HEK293 (cell line): ENCODE measurements around the gene PHLDB1.

Experiments used
- CTCF ChIA-PET: fragments of 350-600 bp; formaldehyde crosslinking; extraction: SDS; loops from one replicate; lab custom pipeline; 2021; ENCODE audit warnings: antibody characterized with exemption; lab: Yijun Ruan, JAX
- POLR2A ChIA-PET: fragments of 300-600 bp; formaldehyde crosslinking; extraction: SDS; loops from one replicate; lab custom pipeline; 2020; ENCODE audit warnings: antibody characterized with exemption, inconsistent platforms; lab: Yijun Ruan, JAX
- H3K27ac ChIP-seq: fragments of 200-500 bp; sonication (Bioruptor generic); 2 replicates; pipeline ENCODE4 v1.5.1; 2014; ENCODE audit warnings: low read depth, low read length, control low read depth, inconsistent platforms; ENCODE audit errors: extremely low read depth
- H3K36me3 ChIP-seq, 2 experiments: fragments of 200-500 bp in 1 of 2; sonication (Bioruptor generic) in 1 of 2; 1 replicate in 1 of 2; 2 replicates in 1 of 2; pipeline ENCODE4 v1.5.1; 2014 to 2017; ENCODE audit warnings: inconsistent platforms in 2 of 2, low read length in 2 of 2; ENCODE audit not compliant: control insufficient read depth in 2 of 2, insufficient read depth in 1 of 2
- H3K4me1 ChIP-seq: fragments of 200-500 bp; sonication (Bioruptor generic); 2 replicates; pipeline ENCODE4 v1.5.1; 2014; ENCODE audit warnings: mild to moderate bottlenecking, low read length, inconsistent platforms; ENCODE audit not compliant: control insufficient read depth, insufficient read depth
- H3K4me3 ChIP-seq: 2 replicates; pipeline ENCODE4 v1.5.1; 2011; ENCODE audit warnings: low read depth, mild to moderate bottlenecking, control low read depth, low read length, moderate library complexity
- H3K9me3 ChIP-seq: fragments of 200-500 bp; sonication (Bioruptor generic); 2 replicates; pipeline ENCODE4 v1.5.1; 2014; ENCODE audit warnings: low read depth, low read length, inconsistent platforms; ENCODE audit not compliant: control insufficient read depth, insufficient read depth
- ATF2 ChIP-seq: fragments of 450-650 bp; formaldehyde crosslinking; IDR thresholded peaks from 2 replicates; pipeline ENCODE4 v1.5.1; 2016; ENCODE audit warnings: missing biosample characterization, missing genetic modification characterization, low read depth
- HOXA7 ChIP-seq: sonication (generic); formaldehyde crosslinking; IDR thresholded peaks from 2 replicates; pipeline ENCODE4 v1.8.1; 2022; ENCODE audit warnings: missing genetic modification reagents, borderline replicate concordance
- MYNN ChIP-seq: fragments of 450-650 bp; formaldehyde crosslinking; IDR thresholded peaks from 2 replicates; pipeline ENCODE4 v1.5.1; 2016; ENCODE audit warnings: missing biosample characterization, missing genetic modification characterization, borderline replicate concordance
- PBX3 ChIP-seq: sonication (generic); formaldehyde crosslinking; IDR thresholded peaks from 2 replicates; pipeline ENCODE4 v1.8.1; 2022; ENCODE audit warnings: mild to moderate bottlenecking, moderate library complexity, missing genetic modification reagents
- PRDM1 ChIP-seq: fragments of 450-650 bp; formaldehyde crosslinking; IDR thresholded peaks from 2 replicates; pipeline ENCODE4; 2016; ENCODE audit warnings: missing biosample characterization, missing genetic modification characterization
- ZBTB1 ChIP-seq: fragments of 450-650 bp; formaldehyde crosslinking; IDR thresholded peaks from 2 replicates; pipeline ENCODE4 v1.5.1; 2016; ENCODE audit warnings: missing biosample characterization, missing genetic modification characterization
- ZBTB8A ChIP-seq: fragments of 450-650 bp; formaldehyde crosslinking; IDR thresholded peaks from 2 replicates; pipeline ENCODE4 v1.5.1; 2016; ENCODE audit warnings: missing biosample characterization, missing genetic modification characterization
- ZFP3 ChIP-seq: fragments of 450-650 bp; formaldehyde crosslinking; IDR thresholded peaks from 2 replicates; pipeline ENCODE4 v1.5.1; 2016; ENCODE audit warnings: low read depth, missing biosample characterization, missing genetic modification characterization
- ZNF302 ChIP-seq: fragments of 450-650 bp; formaldehyde crosslinking; IDR thresholded peaks from 2 replicates; pipeline ENCODE4 v1.5.1; 2016; ENCODE audit warnings: missing biosample characterization, missing genetic modification characterization, low read depth
- ZNF335 ChIP-seq: fragments of 450-650 bp; formaldehyde crosslinking; conservative IDR thresholded peaks from 2 replicates; pipeline ENCODE4 v1.5.1; 2016; ENCODE audit warnings: missing biosample characterization, missing genetic modification characterization
- ZNF423 ChIP-seq: fragments of 450-650 bp; formaldehyde crosslinking; IDR thresholded peaks from 2 replicates; pipeline ENCODE4 v1.5.1; 2016; ENCODE audit warnings: missing biosample characterization, missing genetic modification characterization
- ZNF426 ChIP-seq: fragments of 450-650 bp; formaldehyde crosslinking; IDR thresholded peaks from 2 replicates; pipeline ENCODE4 v1.5.1; 2017; ENCODE audit warnings: missing biosample characterization, missing genetic modification characterization, mild to moderate bottlenecking, inconsistent platforms, moderate library complexity
- ZNF501 ChIP-seq: fragments of 450-650 bp; formaldehyde crosslinking; IDR thresholded peaks from 2 replicates; pipeline ENCODE4 v1.5.1; 2016; ENCODE audit warnings: missing biosample characterization, missing genetic modification characterization
- ZNF518A ChIP-seq: fragments of 450-650 bp; formaldehyde crosslinking; conservative IDR thresholded peaks from 2 replicates; pipeline ENCODE4 v1.5.1; 2016; ENCODE audit warnings: low read depth, missing biosample characterization, missing genetic modification characterization
- ZNF549 ChIP-seq: fragments of 450-650 bp; IDR thresholded peaks from 2 replicates; pipeline ENCODE4 v1.5.1; 2018; ENCODE audit warnings: missing biosample characterization, missing genetic modification characterization, mild to moderate bottlenecking, inconsistent platforms, moderate library complexity
- ZNF596 ChIP-seq: fragments of 450-650 bp; IDR thresholded peaks from 2 replicates; pipeline ENCODE4 v1.5.0; 2018; ENCODE audit warnings: missing biosample characterization, mild to moderate bottlenecking, missing genetic modification characterization, moderate library complexity
- ZNF629 ChIP-seq: fragments of 450-650 bp; formaldehyde crosslinking; IDR thresholded peaks from 2 replicates; pipeline ENCODE4 v1.5.1; 2017; ENCODE audit warnings: missing biosample characterization, missing genetic modification characterization
- ZSCAN30 ChIP-seq: fragments of 450-650 bp; IDR thresholded peaks from 2 replicates; pipeline ENCODE4 v1.5.1; 2018; ENCODE audit warnings: missing biosample characterization, mild to moderate bottlenecking, missing genetic modification characterization, moderate library complexity
- TF ChIP-seq, protein P1 (sequence below): fragments of 450-650 bp; formaldehyde crosslinking; IDR thresholded peaks from 2 replicates; pipeline ENCODE4 v1.5.1; 2016; ENCODE audit warnings: missing biosample characterization, missing genetic modification characterization
- TF ChIP-seq, protein P2 (sequence below): fragments of 450-650 bp; formaldehyde crosslinking; IDR thresholded peaks from 2 replicates; pipeline ENCODE4 v1.5.1; 2016; ENCODE audit warnings: missing biosample characterization, missing genetic modification characterization
- TF ChIP-seq, protein P3 (sequence below): fragments of 450-650 bp; formaldehyde crosslinking; IDR thresholded peaks from 2 replicates; pipeline ENCODE4; 2016; ENCODE audit warnings: missing biosample characterization, missing genetic modification characterization

The PHLDB1 gene

DNA sequence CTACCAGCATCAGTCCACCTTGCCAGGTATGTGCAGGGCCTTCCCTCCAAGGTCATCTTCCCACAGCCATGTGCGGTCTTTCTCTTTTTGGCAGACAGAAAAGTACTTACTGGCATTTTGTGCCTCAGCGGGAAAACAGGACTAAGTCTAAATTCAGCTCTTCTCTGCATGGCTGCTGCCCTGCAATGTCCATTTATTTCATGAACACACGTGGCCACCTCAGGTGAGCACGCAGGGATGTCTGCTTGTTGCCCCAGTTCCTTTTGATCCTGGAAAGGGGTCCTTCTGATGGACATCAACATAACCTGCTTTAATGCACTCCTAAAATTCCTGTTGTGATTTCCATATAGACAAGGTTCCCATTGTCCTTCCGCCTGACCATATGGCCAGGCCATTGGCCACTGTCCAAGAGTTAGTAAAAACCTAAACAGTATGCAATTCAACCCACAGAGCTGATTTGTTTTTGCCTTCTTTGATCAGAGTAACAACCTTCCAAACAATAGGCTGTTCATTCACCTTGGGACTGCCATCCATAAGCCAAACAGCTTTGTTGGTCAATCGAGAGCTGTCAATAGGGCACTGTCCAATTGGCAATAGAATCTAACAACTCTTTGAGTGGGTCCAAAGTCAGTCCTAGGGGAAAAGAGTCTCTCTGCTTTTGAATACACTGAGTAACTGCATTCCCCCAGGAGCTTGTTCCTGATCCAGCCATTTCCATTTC lies 66.1 kb downstream of the PHLDB1 start:
- H3K27ac ChIP-seq, result no peak overlapping the region
- CTCF ChIA-PET, result interaction anchor here (0.5 to 1.0 kb wide), 3 partner anchors 16 to 951 kb away, joined by 3 to 5 read pairs (median 3); no protein-coding TSS in a partner anchor
- H3K4me3 ChIP-seq, result no peak overlapping the region
- POLR2A ChIA-PET, result interaction anchor here (0.6 kb wide), 1 partner anchor 31 kb away, joined by 4 read pairs; no protein-coding TSS in a partner anchor
- no peaks in the 10 kb centered on the region for H3K4me1 ChIP-seq
- no peaks in the 10 kb centered on the region for H3K36me3 ChIP-seq
- TF ChIP-seq, protein P1, sequence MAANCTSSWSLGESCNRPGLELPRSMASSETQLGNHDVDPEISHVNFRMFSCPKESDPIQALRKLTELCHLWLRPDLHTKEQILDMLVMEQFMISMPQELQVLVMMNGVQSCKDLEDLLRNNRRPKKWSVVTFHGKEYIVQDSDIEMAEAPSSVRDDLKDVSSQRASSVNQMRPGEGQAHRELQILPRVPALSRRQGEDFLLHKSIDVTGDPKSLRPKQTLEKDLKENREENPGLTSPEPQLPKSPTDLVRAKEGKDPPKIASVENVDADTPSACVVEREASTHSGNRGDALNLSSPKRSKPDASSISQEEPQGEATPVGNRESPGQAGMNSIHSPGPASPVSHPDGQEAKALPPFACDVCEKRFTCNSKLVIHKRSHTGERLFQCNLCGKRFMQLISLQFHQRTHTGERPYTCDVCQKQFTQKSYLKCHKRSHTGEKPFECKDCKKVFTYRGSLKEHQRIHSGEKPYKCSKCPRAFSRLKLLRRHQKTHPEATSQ, result no peak
- no peak for TF ChIP-seq PBX3 (CRISPR knock-in tag)
- TF ChIP-seq ZNF302, result no peak
- no peak for TF ChIP-seq ZNF501
- no peak for TF ChIP-seq PRDM1
- no peak for TF ChIP-seq ATF2
- TF ChIP-seq ZNF596 (tag by site-specific recombination), result no peak
- TF ChIP-seq ZNF335, result no peak
- TF ChIP-seq ZBTB8A, result no peak
- no peak for TF ChIP-seq ZBTB1
- TF ChIP-seq, protein P2, sequence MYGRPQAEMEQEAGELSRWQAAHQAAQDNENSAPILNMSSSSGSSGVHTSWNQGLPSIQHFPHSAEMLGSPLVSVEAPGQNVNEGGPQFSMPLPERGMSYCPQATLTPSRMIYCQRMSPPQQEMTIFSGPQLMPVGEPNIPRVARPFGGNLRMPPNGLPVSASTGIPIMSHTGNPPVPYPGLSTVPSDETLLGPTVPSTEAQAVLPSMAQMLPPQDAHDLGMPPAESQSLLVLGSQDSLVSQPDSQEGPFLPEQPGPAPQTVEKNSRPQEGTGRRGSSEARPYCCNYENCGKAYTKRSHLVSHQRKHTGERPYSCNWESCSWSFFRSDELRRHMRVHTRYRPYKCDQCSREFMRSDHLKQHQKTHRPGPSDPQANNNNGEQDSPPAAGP (tag by site-specific recombination), result no peak
- no peak for TF ChIP-seq MYNN (tag by site-specific recombination)
- no peak for TF ChIP-seq HOXA7
- H3K9me3 ChIP-seq, result no peaks in the 10 kb centered on the region

DNA sequence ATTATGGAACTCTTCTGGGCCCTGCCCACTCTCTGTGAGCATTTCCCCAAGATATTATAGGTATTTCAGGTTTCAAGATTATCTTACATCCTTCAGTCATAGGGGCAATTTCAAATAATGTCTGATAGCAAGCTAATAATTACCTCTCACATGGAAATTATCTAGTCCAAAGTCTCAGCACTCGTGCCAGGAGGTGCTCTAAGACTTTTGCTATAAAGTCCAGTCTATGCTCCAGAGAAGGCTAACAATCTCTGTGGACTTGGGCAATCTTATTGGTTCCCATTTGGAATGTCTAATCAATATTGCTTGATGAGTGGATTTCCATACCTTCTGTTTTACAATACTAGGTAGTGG lies 66.6 kb downstream of the PHLDB1 start:
- no peaks in the 10 kb centered on the region for H3K4me1 ChIP-seq
- POLR2A ChIA-PET, result no interaction called here
- H3K9me3 ChIP-seq, result no peaks in the 10 kb centered on the region
- TF ChIP-seq ZNF423 (no peak), ZNF426 (no peak), ZNF518A (no peak), ZNF549 (tag by site-specific recombination) (no peak), ZNF629 (tag by site-specific recombination) (no peak), ZFP3 (tag by site-specific recombination) (no peak), ZSCAN30 (tag by site-specific recombination) (no peak)
- TF ChIP-seq, protein P2 (tag by site-specific recombination), result no peak
- TF ChIP-seq, protein P3, sequence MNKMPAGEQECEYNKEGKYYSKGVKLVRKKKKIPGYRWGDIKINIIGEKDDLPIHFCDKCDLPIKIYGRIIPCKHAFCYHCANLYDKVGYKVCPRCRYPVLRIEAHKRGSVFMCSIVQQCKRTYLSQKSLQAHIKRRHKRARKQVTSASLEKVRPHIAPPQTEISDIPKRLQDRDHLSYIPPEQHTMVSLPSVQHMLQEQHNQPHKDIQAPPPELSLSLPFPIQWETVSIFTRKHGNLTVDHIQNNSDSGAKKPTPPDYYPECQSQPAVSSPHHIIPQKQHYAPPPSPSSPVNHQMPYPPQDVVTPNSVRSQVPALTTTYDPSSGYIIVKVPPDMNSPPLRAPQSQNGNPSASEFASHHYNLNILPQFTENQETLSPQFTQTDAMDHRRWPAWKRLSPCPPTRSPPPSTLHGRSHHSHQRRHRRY (tag by site-specific recombination), result no peak
- H3K27ac ChIP-seq, result no peak overlapping the region
- H3K36me3 ChIP-seq, result no peaks in the 10 kb centered on the region
- CTCF ChIA-PET, result interaction anchor here (0.5 to 0.9 kb wide), 2 partner anchors 16 to 950 kb away, joined by 3 to 5 read pairs; no protein-coding TSS in a partner anchor
- no peak overlapping the region for H3K4me3 ChIP-seq
